Kidney (tissue), 14 donors: ENCODE results near the gene CCDC141. TPM values are rescaled to one million over a fixed set of nuclear protein-coding genes. Genes with fewer than 3 reads are reported as not detected.

Experiments
- DNase-seq, 5 donors: peaks; one replicate each; pipeline ENCODE4 v3.0.0-alpha.2; 2013 to 2020
- FAIRE-seq: peaks from 2 replicates; lab custom pipeline; 2012; peaks lifted over from hg19 to GRCh38; lab: Jason Lieb, UNC
- H3K27ac ChIP-seq, 2 donors: one replicate each; pipeline ENCODE4 v1.7.0; 2013; ENCODE audit warnings: low read depth in 2 of 2, low read length in 2 of 2, inconsistent platforms in 1 of 2
- H3K27me3 ChIP-seq: one replicate; pipeline ENCODE4 v1.7.1; 2013; ENCODE audit warnings: low read length, inconsistent platforms; ENCODE audit not compliant: control insufficient read depth, insufficient read depth
- H3K36me3 ChIP-seq, 3 donors: one replicate each; pipeline versions ENCODE4 v1.7.0 to v1.7.1; 2013; ENCODE audit warnings: low read length in 3 of 3, control low read depth in 1 of 3, inconsistent platforms in 1 of 3; ENCODE audit not compliant: insufficient read depth in 3 of 3, control insufficient read depth in 2 of 3
- H3K4me1 ChIP-seq, 3 donors: one replicate each; pipeline versions ENCODE4 v1.7.0 to v1.7.1; 2013; ENCODE audit warnings: low read length in 3 of 3, inconsistent platforms in 1 of 3, low read depth in 1 of 3; ENCODE audit not compliant: control insufficient read depth in 2 of 3, insufficient read depth in 2 of 3
- H3K4me3 ChIP-seq, 3 donors: one replicate each; pipeline versions ENCODE4 v1.7.0 to v1.8.1; 2013; ENCODE audit warnings: low read length in 3 of 3, control low read depth in 1 of 3, inconsistent platforms in 1 of 3
- H3K9ac ChIP-seq, 3 donors: one replicate each; pipeline versions ENCODE4 v1.7.0 to v1.7.1; 2013; ENCODE audit warnings: low read length in 3 of 3, control low read depth in 1 of 3, inconsistent platforms in 1 of 3
- H3K9me3 ChIP-seq, 3 donors: one replicate each; pipeline versions ENCODE4 v1.7.0 to v1.7.1; 2013; ENCODE audit warnings: low read length in 3 of 3, control low read depth in 1 of 3, inconsistent platforms in 1 of 3; ENCODE audit not compliant: control insufficient read depth in 2 of 3, insufficient read depth in 1 of 3
- intact Hi-C: fragments of 100-400 bp; cut with DNase I; formaldehyde crosslinking; loops from one replicate; pipeline ENCODE4 v1.11.1; 2022
- polyA plus RNA-seq: library from polyadenylated mRNA; stranded (reverse); fragments of 350-450 nt; fragmentation: Illumina TruSeq; extraction: RNeasy Lipid Tissue Mini Kit (QIAGEN cat#74804); gene quantifications from one replicate; pipeline ENCODE4 v1.2.3, GENCODE V29; 2014; ENCODE audit warnings: low read depth, low replicate concordance; ENCODE audit not compliant: insufficient read depth
- total RNA-seq: library from RNA; stranded (reverse); fragmentation: NEBNext Ultra II Directional; extraction: Animal tissue kit (Norgen Biotek cat#: 25700); gene quantifications from one replicate; pipeline ENCODE4 v1.2.1, GENCODE V29; 2021
- TF ChIP-seq, protein P1 (sequence below): IDR thresholded peaks from 3 replicates; pipeline ENCODE4 v1.5.1; 2012; ENCODE audit warnings: mild to moderate bottlenecking, moderate library complexity, borderline replicate concordance; ENCODE audit not compliant: insufficient read depth; ENCODE audit errors: extremely low read depth
- donor health status: control.
- donor health status: control.
- donor health status: control.
- donor health status: control.
- donor health status: control.
- donor health status: DM: yes; HTN: yes; CAD: no.
- donor health status: Normal renal cell carcinoma (clear cell type).

CCDC141 gene
- total and polyA plus RNA-seq, 2 donors from 2014 or later, result 3.0 TPM; not detected in 1

GRCh38 chr2:178805457-178805856 is 244.5 kb downstream of the CCDC141 start:
- TF ChIP-seq, protein P1, sequence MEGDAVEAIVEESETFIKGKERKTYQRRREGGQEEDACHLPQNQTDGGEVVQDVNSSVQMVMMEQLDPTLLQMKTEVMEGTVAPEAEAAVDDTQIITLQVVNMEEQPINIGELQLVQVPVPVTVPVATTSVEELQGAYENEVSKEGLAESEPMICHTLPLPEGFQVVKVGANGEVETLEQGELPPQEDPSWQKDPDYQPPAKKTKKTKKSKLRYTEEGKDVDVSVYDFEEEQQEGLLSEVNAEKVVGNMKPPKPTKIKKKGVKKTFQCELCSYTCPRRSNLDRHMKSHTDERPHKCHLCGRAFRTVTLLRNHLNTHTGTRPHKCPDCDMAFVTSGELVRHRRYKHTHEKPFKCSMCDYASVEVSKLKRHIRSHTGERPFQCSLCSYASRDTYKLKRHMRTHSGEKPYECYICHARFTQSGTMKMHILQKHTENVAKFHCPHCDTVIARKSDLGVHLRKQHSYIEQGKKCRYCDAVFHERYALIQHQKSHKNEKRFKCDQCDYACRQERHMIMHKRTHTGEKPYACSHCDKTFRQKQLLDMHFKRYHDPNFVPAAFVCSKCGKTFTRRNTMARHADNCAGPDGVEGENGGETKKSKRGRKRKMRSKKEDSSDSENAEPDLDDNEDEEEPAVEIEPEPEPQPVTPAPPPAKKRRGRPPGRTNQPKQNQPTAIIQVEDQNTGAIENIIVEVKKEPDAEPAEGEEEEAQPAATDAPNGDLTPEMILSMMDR, result no peak
- Histone ChIP-seq H3K36me3 (no peaks in the 10 kb centered on the region), H3K27me3 (no peaks in the 10 kb centered on the region), H3K4me1 (no peaks in the 10 kb centered on the region), H3K4me3 (no peak overlapping the region), H3K27ac (no peak overlapping the region), H3K9me3 (peaks cover 0 to 2% (median 0%) of the 10 kb centered on the region in 3 donors), H3K9ac (no peak overlapping the region)
- no peak for FAIRE-seq
- DNase-seq, result no peak
- intact Hi-C loops, result no loop called here

DNA sequence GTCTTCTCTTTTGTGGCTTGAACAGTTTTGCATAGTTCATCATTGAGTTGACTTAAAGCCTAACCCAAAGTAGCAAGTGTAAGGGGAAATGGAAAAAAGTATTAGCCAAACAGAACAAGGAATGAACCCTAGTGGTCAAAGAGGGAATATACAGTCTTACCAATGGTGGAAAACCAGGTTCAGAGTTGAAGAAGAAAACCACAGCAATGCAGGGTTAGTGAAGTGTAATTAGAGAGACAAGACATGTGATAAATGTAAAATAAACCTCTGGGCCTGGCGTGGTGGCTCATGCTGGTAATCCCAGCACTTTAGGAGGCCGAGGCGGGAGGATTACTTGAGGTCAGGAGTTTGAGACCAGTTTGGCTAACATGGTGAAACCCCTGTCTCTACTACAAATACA is 245.1 kb downstream of the CCDC141 start:
- FAIRE-seq, result no peak
- H3K27me3 ChIP-seq, result no peaks in the 10 kb centered on the region
- intact Hi-C loops, result no loop called here

GRCh38 chr2:178800510-178800909 is 249.4 kb downstream of the CCDC141 start:
- intact Hi-C loops, result no loop called here
- no peak for DNase-seq
- Histone ChIP-seq H3K9ac (no peak overlapping the region), H3K9me3 (no peaks in the 10 kb centered on the region), H3K4me3 (no peak overlapping the region), H3K36me3 (no peaks in the 10 kb centered on the region), H3K27me3 (no peaks in the 10 kb centered on the region), H3K27ac (no peak overlapping the region), H3K4me1 (no peaks in the 10 kb centered on the region)
- FAIRE-seq, result no peak
- TF ChIP-seq, protein P1, result no peak

More for the DNA sequence above, 245.1 kb downstream of the CCDC141 start:
- Histone ChIP-seq H3K4me3 (no peak overlapping the region), H3K4me1 (no peaks in the 10 kb centered on the region), H3K36me3 (no peaks in the 10 kb centered on the region), H3K9me3 (no peaks in the 10 kb centered on the region), H3K27ac (no peak overlapping the region), H3K9ac (no peak overlapping the region)
- TF ChIP-seq, protein P1, result no peak
- DNase-seq, result no peak

DNA sequence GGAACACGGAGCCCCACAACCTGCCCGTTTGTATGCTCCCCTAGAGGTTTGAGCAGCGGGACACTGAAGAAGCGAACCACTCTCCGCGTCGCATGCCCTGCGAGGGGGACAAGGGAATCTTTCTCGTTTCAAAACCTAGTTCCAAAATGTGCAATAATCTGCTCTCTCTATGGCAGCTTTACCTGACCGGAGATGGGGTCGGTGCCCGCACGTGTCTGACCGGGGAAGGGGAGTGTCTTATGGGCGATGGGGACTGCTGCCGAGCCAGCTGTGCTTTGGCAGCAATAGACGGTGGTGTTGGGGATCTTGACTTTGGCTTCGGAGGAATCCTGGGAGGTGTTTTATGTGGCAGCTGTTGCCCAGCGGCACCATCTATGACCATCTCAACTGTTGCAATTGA is 250.6 kb downstream of the CCDC141 start:
- intact Hi-C loops, result loop anchor here (10.0 kb wide), 1 partner anchor 115 kb away; no protein-coding TSS in a partner anchor
- TF ChIP-seq, protein P1, result no peak
- FAIRE-seq, result no peak

More for the DNA sequence above, 250.6 kb downstream of the CCDC141 start:
- Histone ChIP-seq H3K4me1 (no peaks in the 10 kb centered on the region), H3K36me3 (no peaks in the 10 kb centered on the region), H3K27me3 (no peaks in the 10 kb centered on the region), H3K4me3 (no peak overlapping the region), H3K9ac (no peak overlapping the region), H3K27ac (no peak overlapping the region), H3K9me3 (no peaks in the 10 kb centered on the region)
- no peak for DNase-seq
